ENCODE data around the gene PITX3. TPM values are rescaled to one million over a fixed set of nuclear protein-coding genes. Genes with fewer than 3 reads are reported as not detected.
"Not testable (repeated sequence)": the region's sequence is repeated elsewhere in the genome, so short reads cannot be mapped to it uniquely, and the experiment has no call there.

The PITX3 gene
- total RNA-seq, 1 donor from 2014 or later: not detected

DNA sequence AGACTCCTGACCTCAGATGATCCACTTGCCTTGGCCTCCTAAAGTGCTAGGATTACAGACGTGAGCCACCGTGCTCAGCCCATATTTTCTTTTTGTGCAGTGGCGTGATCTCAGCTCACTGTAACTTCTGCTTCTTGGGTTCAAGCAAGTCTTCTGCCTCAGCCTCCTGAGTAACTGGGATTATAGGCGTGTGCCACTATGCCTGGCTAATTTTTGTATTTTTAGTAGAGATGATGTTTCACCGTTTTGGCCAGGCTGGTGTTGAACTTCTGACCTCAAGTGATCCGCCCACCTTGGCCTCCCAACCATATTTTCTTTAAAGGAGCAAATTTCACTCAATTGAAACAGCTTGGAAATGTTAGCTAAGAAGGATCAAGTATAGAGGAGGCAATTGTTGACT is 20.5 kb upstream of the PITX3 start:
- ATAC-seq: no peak
- H3K27ac ChIP-seq: no peak overlapping the region
- peaks cover 57% of the 10 kb centered on the region for H3K36me3 ChIP-seq
- TF ChIP-seq, protein P1, sequence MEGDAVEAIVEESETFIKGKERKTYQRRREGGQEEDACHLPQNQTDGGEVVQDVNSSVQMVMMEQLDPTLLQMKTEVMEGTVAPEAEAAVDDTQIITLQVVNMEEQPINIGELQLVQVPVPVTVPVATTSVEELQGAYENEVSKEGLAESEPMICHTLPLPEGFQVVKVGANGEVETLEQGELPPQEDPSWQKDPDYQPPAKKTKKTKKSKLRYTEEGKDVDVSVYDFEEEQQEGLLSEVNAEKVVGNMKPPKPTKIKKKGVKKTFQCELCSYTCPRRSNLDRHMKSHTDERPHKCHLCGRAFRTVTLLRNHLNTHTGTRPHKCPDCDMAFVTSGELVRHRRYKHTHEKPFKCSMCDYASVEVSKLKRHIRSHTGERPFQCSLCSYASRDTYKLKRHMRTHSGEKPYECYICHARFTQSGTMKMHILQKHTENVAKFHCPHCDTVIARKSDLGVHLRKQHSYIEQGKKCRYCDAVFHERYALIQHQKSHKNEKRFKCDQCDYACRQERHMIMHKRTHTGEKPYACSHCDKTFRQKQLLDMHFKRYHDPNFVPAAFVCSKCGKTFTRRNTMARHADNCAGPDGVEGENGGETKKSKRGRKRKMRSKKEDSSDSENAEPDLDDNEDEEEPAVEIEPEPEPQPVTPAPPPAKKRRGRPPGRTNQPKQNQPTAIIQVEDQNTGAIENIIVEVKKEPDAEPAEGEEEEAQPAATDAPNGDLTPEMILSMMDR (IDR thresholded peaks at IDR 0.05): no peak
- no peak overlapping the region for H3K4me3 ChIP-seq
- DNase-seq: no peak
- no peaks in the 10 kb centered on the region for H3K9me3 ChIP-seq
- H3K27me3 ChIP-seq: no peaks in the 10 kb centered on the region
- peaks cover 5% of the 10 kb centered on the region for H3K4me1 ChIP-seq
- intact Hi-C loops (cut with DNase I): no loop called here

DNA sequence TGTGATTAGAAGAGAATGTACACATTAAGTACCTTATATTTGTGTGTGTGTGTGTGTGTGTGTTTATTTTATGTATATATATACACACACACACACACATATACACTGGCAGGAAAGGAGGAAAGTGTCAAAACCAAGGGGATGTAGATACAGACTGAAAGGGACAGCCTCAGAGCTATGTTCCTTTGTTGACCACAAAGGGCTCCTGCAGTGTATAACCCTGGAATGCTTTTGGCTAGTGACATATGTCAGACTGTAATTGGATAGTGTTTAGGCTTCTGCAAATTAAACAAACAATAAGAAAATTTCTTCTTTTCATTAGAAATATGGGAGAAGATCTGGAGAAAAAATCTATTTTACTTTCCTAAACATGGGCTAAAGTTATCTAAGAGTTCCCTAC is 19.9 kb upstream of the PITX3 start:
- H3K9me3 ChIP-seq: no peaks in the 10 kb centered on the region
- TF ChIP-seq, protein P1 (IDR thresholded peaks at IDR 0.05): no peak
- ATAC-seq (no peak), DNase-seq (no peak)
- H3K27me3 ChIP-seq: no peaks in the 10 kb centered on the region
- no peak overlapping the region for H3K4me3 ChIP-seq
- H3K36me3 ChIP-seq: peaks cover 58% of the 10 kb centered on the region
- no peak overlapping the region for H3K27ac ChIP-seq
- intact Hi-C loops (cut with DNase I): no loop called here
- no peaks in the 10 kb centered on the region for H3K4me1 ChIP-seq

DNA sequence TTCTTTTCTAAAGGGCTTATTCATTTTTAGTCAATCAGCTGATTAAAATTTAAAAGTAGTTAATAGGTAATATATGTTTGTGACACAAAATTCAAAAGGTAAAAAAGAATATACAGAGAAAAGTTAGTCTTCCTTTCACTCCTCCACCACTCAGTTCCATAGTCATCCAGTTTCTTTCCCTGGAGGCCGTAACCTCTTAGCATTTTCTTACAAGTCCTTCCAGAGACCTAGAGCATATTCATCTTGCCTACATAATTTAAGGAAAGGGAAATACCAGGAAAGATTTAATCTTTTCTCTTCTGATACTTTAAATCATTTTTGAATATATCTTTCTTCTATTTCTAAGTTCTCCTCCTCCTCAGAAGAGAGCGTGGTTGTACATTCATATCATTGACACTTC is 14.1 kb upstream of the PITX3 start:
- DNase-seq: no peak
- no peak overlapping the region for H3K4me3 ChIP-seq
- no peaks in the 10 kb centered on the region for H3K4me1 ChIP-seq
- H3K27me3 ChIP-seq: no peaks in the 10 kb centered on the region
- no peak for ATAC-seq
- H3K36me3 ChIP-seq: peaks cover 23% of the 10 kb centered on the region
- no peaks in the 10 kb centered on the region for H3K9me3 ChIP-seq
- no peak overlapping the region for H3K27ac ChIP-seq
- intact Hi-C loops (cut with DNase I): no loop called here
- TF ChIP-seq, protein P1 (IDR thresholded peaks at IDR 0.05): no peak

DNA sequence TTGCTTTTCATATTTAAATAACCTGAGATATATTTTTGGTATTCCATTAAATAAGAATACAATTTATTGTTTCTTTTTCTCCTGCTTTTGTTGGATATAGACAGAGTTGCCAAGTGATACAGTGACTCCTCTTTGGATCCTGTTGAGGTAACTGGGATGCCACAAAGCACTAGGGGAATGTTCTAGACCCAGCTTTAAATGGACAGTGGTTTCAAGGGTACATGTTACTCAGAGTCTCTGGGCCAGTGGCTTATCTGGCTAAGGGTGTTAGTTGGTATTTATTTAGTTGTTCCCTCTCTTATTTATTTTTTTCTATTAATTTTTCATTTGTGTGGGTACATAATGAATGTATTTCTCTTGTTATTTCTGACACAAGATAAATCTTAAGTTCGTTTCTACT is 13.1 kb upstream of the PITX3 start:
- no peaks in the 10 kb centered on the region for H3K27me3 ChIP-seq
- peaks cover 13% of the 10 kb centered on the region for H3K36me3 ChIP-seq
- H3K9me3 ChIP-seq: no peaks in the 10 kb centered on the region
- H3K4me3 ChIP-seq: no peak overlapping the region
- TF ChIP-seq, protein P1 (IDR thresholded peaks at IDR 0.05): no peak
- DNase-seq (no peak), ATAC-seq (no peak)
- intact Hi-C loops (cut with DNase I): no loop called here
- no peaks in the 10 kb centered on the region for H3K4me1 ChIP-seq
- no peak overlapping the region for H3K27ac ChIP-seq

DNA sequence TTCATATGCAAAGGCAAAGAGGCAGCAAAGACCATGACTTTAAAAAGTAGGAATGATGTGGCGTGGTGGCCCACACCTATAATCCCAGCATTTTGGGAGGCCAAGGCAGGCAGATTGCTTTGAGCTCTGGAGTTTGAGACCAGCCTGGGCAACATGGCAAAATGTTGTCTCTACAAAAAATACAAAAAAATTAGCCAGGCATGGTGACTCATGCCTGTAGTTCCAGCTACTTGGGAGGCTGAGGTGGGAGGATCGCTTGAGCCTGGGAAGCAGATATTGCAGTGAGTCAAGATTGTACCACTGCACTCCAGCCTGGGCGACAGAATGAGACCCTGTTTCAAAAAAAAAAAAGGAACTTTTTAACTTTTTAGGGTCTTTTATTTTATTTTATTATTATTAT is 11.2 kb upstream of the PITX3 start:
- H3K27ac ChIP-seq; H3K4me3 ChIP-seq; H3K27me3 ChIP-seq; intact Hi-C loops (cut with DNase I); H3K36me3 ChIP-seq; ATAC-seq; DNase-seq; H3K9me3 ChIP-seq: not testable (repeated sequence)
- peaks cover 11% of the 10 kb centered on the region for H3K4me1 ChIP-seq

DNA sequence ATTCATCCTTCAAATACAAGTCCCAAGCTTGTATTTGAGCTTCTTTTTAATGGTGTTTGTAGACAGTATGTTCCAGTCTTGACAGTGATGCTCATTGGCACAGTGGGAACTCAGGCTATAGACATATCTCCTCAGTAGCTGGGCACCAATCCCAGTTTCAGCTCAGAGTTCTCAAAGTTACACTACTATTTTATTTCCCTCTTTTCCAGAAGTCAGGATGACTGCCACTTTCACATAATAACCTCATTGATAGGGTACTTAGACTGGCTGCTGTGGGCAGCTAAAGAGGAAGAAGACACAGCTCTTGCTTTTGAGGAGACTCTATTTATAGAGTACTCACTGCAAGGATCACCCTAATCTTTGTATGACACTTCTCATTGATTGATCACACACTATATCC is 6.4 kb upstream of the PITX3 start:
- no peak for DNase-seq
- no peak overlapping the region for H3K4me3 ChIP-seq
- intact Hi-C loops (cut with DNase I): no loop called here
- TF ChIP-seq, protein P1 (IDR thresholded peaks at IDR 0.05): no peak
- no peak for ATAC-seq
- H3K4me1 ChIP-seq: peaks cover 29% of the 10 kb centered on the region
- H3K36me3 ChIP-seq: no peaks in the 10 kb centered on the region
- no peaks in the 10 kb centered on the region for H3K27me3 ChIP-seq
- no peaks in the 10 kb centered on the region for H3K9me3 ChIP-seq
- no peak overlapping the region for H3K27ac ChIP-seq
